HCT116 (cell line): ENCODE results near the gene FAR1. TPM values are rescaled to one million over a fixed set of nuclear protein-coding genes. Genes with fewer than 3 reads are reported as not detected.

Experiments
- ATAC-seq: fragments of 200-7000 bp; cut with Tn5 transposase; 2 replicates; pipeline ENCODE4 v1.9.1; 2020; ENCODE audit warnings: mild to moderate bottlenecking, moderate library complexity
- BruUV-seq: library from RNA; stranded (reverse); fragments of 400-500 nt; replicated peaks from 2 replicates; lab custom pipeline; 2021; lab: Mats Ljungman, UMichigan
- CTCF ChIA-PET: fragments of 300-600 bp; sonication (Branson Sonifier 250); formaldehyde crosslinking; loops from one replicate; lab custom pipeline; 2021; ENCODE audit warnings: antibody characterized with exemption; lab: Charles Lee
- POLR2A ChIA-PET: fragments of 300-600, 350-600 bp; sonication (Branson Sonifier 250); formaldehyde crosslinking; loops from one replicate; lab custom pipeline; 2021; ENCODE audit warnings: antibody characterized with exemption; lab: Charles Lee
- RAD21 ChIA-PET, 2 experiments: fragments of 300-600 bp; sonication (Branson Sonifier 250); formaldehyde crosslinking; loops; one replicate each; lab custom pipeline; 2023; ENCODE audit warnings: low total read pairs in 2 of 2; ENCODE audit not compliant: uncharacterized antibody in 2 of 2, unreplicated experiment in 2 of 2, low non-redundant PET in 1 of 2; lab: Charles Lee
- DNase-seq: peaks from one replicate; pipeline ENCODE4 v3.0.0-alpha.2; 2010; ENCODE audit warnings: low read depth, low spot score
- H2AFZ ChIP-seq: fragments of 200-600 bp; shearing (Covaris generic), sonication (generic); 2 replicates; pipeline ENCODE4 v1.6.1; 2017; ENCODE audit warnings: low read depth, mixed run types, mixed read lengths, antibody characterized with exemption, low read length; ENCODE audit not compliant: poor library complexity, severe bottlenecking
- H3K27ac ChIP-seq: 2 replicates; pipeline ENCODE4 v1.5.1; 2012; ENCODE audit warnings: low read depth, low read length
- H3K27me3 ChIP-seq: fragments of 200-600 bp; sonication (generic); 2 replicates; pipeline ENCODE4 v1.6.1; 2016; ENCODE audit warnings: mixed run types, low read length, mixed read lengths; ENCODE audit not compliant: insufficient read depth
- H3K36me3 ChIP-seq, 2 experiments: fragments of 200-500 bp in 1 of 2; fragments of 200-600 bp in 1 of 2; sonication (Bioruptor generic) in 1 of 2; sonication (generic) in 1 of 2; 2 replicates each; pipeline versions ENCODE4 v1.5.1 to v1.6.1; 2014 to 2016; ENCODE audit warnings: low read length in 2 of 2, inconsistent platforms in 1 of 2, mixed read lengths in 1 of 2, mixed run types in 1 of 2; ENCODE audit not compliant: insufficient read depth in 2 of 2, control insufficient read depth in 1 of 2
- H3K4me1 ChIP-seq, 2 experiments: fragments of 200-600 bp in 1 of 2; sonication (generic) in 1 of 2; 2 replicates each; pipeline versions ENCODE4 v1.5.1 to v1.6.1; 2012 to 2017; ENCODE audit warnings: low read length in 2 of 2, inconsistent platforms in 1 of 2, mild to moderate bottlenecking in 1 of 2, mixed read lengths in 1 of 2, mixed run types in 1 of 2, moderate library complexity in 1 of 2; ENCODE audit not compliant: insufficient read depth in 2 of 2, control insufficient read depth in 1 of 2
- H3K4me2 ChIP-seq: fragments of 200-600 bp; sonication (generic); 2 replicates; pipeline ENCODE4 v1.6.1; 2017; ENCODE audit warnings: mixed run types, low read length, mixed read lengths
- H3K4me3 ChIP-seq, 2 experiments: fragments of 200-600 bp in 1 of 2; sonication (generic) in 1 of 2; replicated peaks in 1 of 2; 2 replicates each; pipeline ENCODE4 v1.5.1; 2011 to 2016; ENCODE audit warnings: low read length in 2 of 2, control low read depth in 1 of 2, low read depth in 1 of 2, mild to moderate bottlenecking in 1 of 2, mixed read lengths in 1 of 2, mixed run types in 1 of 2
- H3K79me2 ChIP-seq: fragments of 200-600 bp; sonication (generic); 2 replicates; pipeline ENCODE4 v1.6.1; 2017; ENCODE audit warnings: mild to moderate bottlenecking, mixed run types, low read length, moderate library complexity, mixed read lengths; ENCODE audit not compliant: insufficient read depth
- H3K9ac ChIP-seq: fragments of 200-600 bp; sonication (generic); 2 replicates; pipeline ENCODE4 v1.6.1; 2016; ENCODE audit warnings: low read length, mixed read lengths
- H3K9me2 ChIP-seq: fragments of 200-600 bp; sonication (generic), shearing (Covaris generic); 2 replicates; pipeline ENCODE4 v1.6.1; 2017; ENCODE audit warnings: mixed run types, mild to moderate bottlenecking, moderate library complexity; ENCODE audit not compliant: insufficient read depth
- H3K9me3 ChIP-seq, 2 experiments: fragments of 200-500 bp in 1 of 2; fragments of 200-600 bp in 1 of 2; sonication (Bioruptor generic) in 1 of 2; sonication (generic) in 1 of 2; 2 replicates each; pipeline ENCODE4 v1.6.1; 2014 to 2017; ENCODE audit warnings: low read length in 2 of 2, mixed read lengths in 2 of 2, inconsistent platforms in 1 of 2, low read depth in 1 of 2, mild to moderate bottlenecking in 1 of 2, mixed run types in 1 of 2, moderate library complexity in 1 of 2; ENCODE audit not compliant: control insufficient read depth in 1 of 2, insufficient read depth in 1 of 2
- H4K20me1 ChIP-seq: fragments of 200-600 bp; sonication (generic), shearing (Covaris generic); 2 replicates; pipeline ENCODE4 v1.6.1; 2017; ENCODE audit warnings: mixed run types, mild to moderate bottlenecking, moderate library complexity; ENCODE audit not compliant: insufficient read depth
- CEBPB ChIP-seq: IDR thresholded peaks from 2 replicates; pipeline ENCODE4 v1.6.1; 2012; ENCODE audit warnings: low read depth
- CTCF ChIP-seq, 3 experiments: fragments of 200-600 bp in 1 of 3; sonication (generic) in 1 of 3; IDR thresholded peaks in 2 of 3; conservative IDR thresholded peaks in 1 of 3; 2 replicates each; pipeline ENCODE4 v1.5.1; 2012 to 2017; ENCODE audit warnings: low read depth in 2 of 3, low read length in 2 of 3, antibody characterized with exemption in 1 of 3, borderline replicate concordance in 1 of 3, control low read depth in 1 of 3, mild to moderate bottlenecking in 1 of 3, mixed read lengths in 1 of 3, mixed run types in 1 of 3, moderate library complexity in 1 of 3; ENCODE audit not compliant: insufficient read depth in 1 of 3
- EGR1 ChIP-seq: IDR thresholded peaks from 2 replicates; pipeline ENCODE4 v1.6.1; 2012; ENCODE audit warnings: low read depth
- EZH2 ChIP-seq: fragments of 200-600 bp; sonication (generic); IDR thresholded peaks from 2 replicates; pipeline ENCODE4 v1.6.1; 2017; ENCODE audit warnings: antibody characterized with exemption, mixed run types
- JUND ChIP-seq: IDR thresholded peaks from 2 replicates; pipeline ENCODE4 v1.6.1; 2012
- MAX ChIP-seq: IDR thresholded peaks from 2 replicates; pipeline ENCODE4 v1.6.1; 2012
- POLR2A ChIP-seq: IDR thresholded peaks from 2 replicates; pipeline ENCODE4 v1.7.0; 2011; ENCODE audit warnings: borderline replicate concordance; ENCODE audit not compliant: insufficient read depth, insufficient read length; ENCODE audit errors: extremely low read depth
- SP1 ChIP-seq: IDR thresholded peaks from 2 replicates; pipeline ENCODE4 v1.6.1; 2012; ENCODE audit warnings: low read depth
- ZBTB33 ChIP-seq: IDR thresholded peaks from 2 replicates; pipeline ENCODE4 v1.6.1; 2011; ENCODE audit warnings: mild to moderate bottlenecking, low read length, moderate library complexity; ENCODE audit not compliant: insufficient replicate concordance; ENCODE audit errors: extremely low read depth
- intact Hi-C: fragments of 100-400 bp; cut with micrococcal nuclease; formaldehyde crosslinking; loops from 2 replicates; pipeline ENCODE4 v1.10.0; 2022
- total RNA-seq: library from RNA; stranded (reverse); gene quantifications from one replicate; pipeline ENCODE4 v1.2.1, GENCODE V29; 2021; ENCODE audit not compliant: unreplicated experiment

Gene FAR1
- total RNA-seq, 1 experiment from 2014 or later: 74.3 TPM

- Histone ChIP-seq H3K27ac (no peak overlapping the region), H3K9me3 (no peaks in the 10 kb centered on the region), H4K20me1 (no peaks in the 10 kb centered on the region), H3K4me2 (no peak overlapping the region)
- BruUV-seq: no TSS peak
- CTCF ChIA-PET: interaction anchor here (2.1 kb wide), 1 partner anchor 15 kb away, joined by 5 read pairs; no protein-coding TSS in a partner anchor
- TF ChIP-seq EGR1 (no peak), ZBTB33 (no peak), MAX (no peak), CEBPB (no peak), EZH2 (no peak), JUND (no peak), CTCF (IDR thresholded peaks at IDR 0.05 in 2 of 3, conservative IDR thresholded peaks at IDR 0.05 in 1 of 3; ENCODE audit: borderline replicate concordance in 1 of 3, insufficient read depth in 1 of 3, low read depth in 2 of 3, low read length in 2 of 3) (no peak), POLR2A (no peak), SP1 (no peak)
- TF ChIP-seq, all 23 proteins: peak for 0
- peak; percentile 60 for ATAC-seq
- H3K36me3 ChIP-seq: no peaks in the 10 kb centered on the region
- RAD21 ChIA-PET: no interaction called here
- no peaks in the 10 kb centered on the region for H3K79me2 ChIP-seq
- no peak overlapping the region for H3K9ac ChIP-seq
- H2AFZ ChIP-seq: no peak overlapping the region
- peaks cover 0 to 11% of the 10 kb centered on the region in 2 experiments; a peak in 2 of 4 replicates for H3K4me1 ChIP-seq
- POLR2A ChIA-PET: no interaction called here
- intact Hi-C loops: no loop called here
- no peak for DNase-seq
- no peaks in the 10 kb centered on the region for H3K9me2 ChIP-seq
- no peak overlapping the region for H3K4me3 ChIP-seq
- no peaks in the 10 kb centered on the region for H3K27me3 ChIP-seq
Measured at GRCh38 chr11:13761250-13761649, 92.8 kb downstream of the FAR1 start.
